Transverse colon (tissue), 4 donors: ENCODE measurements around the gene EEPD1.

Experiments used
- CTCF ChIP-seq, 5 experiments: fragments of 200-600 bp in 3 of 5; fragments of 450-650 bp in 2 of 5; sonication (generic) in 3 of 5; IDR thresholded peaks; 1 replicate in 2 of 5; 2 replicates in 3 of 5; pipeline ENCODE4 v1.5.1; 2016 to 2017; ENCODE audit warnings: antibody characterized with exemption in 5 of 5, inconsistent platforms in 3 of 5, mild to moderate bottlenecking in 2 of 5, moderate library complexity in 1 of 5
- EP300 ChIP-seq: sonication (generic); formaldehyde crosslinking; IDR thresholded peaks from one replicate; pipeline ENCODE4 v1.6.1; 2017; ENCODE audit warnings: antibody characterized with exemption, low read depth
- POLR2A ChIP-seq: fragments of 450-650 bp; IDR thresholded peaks from one replicate; pipeline ENCODE4 v1.6.1; 2016; ENCODE audit warnings: antibody characterized with exemption, mild to moderate bottlenecking, moderate library complexity
- POLR2AphosphoS5 ChIP-seq, 3 donors: sonication (generic); formaldehyde crosslinking; IDR thresholded peaks; one replicate each; pipeline ENCODE4 v1.6.1; 2016; ENCODE audit warnings: antibody characterized with exemption in 3 of 3

DNA sequence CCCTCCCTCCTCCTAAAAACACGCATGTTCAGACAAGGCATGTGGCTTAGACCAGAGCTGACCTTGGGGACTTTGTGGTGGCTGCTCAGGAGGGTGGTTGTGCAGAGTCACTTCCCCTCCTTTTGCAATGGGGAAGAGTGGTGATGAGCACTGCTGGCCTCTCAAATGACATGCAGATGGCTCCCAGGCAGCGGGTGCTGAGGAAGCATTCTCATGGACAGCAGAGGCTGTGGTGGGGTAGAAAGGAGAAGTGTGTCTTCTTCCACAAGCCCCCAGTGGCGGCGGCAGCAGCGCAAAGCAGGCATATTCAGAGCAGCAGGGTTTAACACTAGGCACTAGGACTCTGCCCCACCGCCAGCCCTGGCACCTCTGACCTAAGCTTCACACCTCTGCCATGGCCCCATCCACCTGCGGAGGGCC is 130.7 kb downstream of the EEPD1 start:
- no peak for TF ChIP-seq CTCF (IDR thresholded peaks at IDR 0.05)
- no peak for TF ChIP-seq POLR2AphosphoS5 (IDR thresholded peaks at IDR 0.05)
- TF ChIP-seq POLR2A = no peak
- no peak for TF ChIP-seq EP300
